Adrenal gland (tissue), 5 donors: ENCODE results near the gene ZNF586.

ENCODE experiments used
- CTCF ChIP-seq, 6 experiments: fragments of 450-650 bp in 4 of 6; fragments of 200-600 bp in 2 of 6; sonication (generic) in 1 of 6; IDR thresholded peaks; 1 replicate in 5 of 6; 2 replicates in 1 of 6; pipeline versions ENCODE4 v1.5.1 to v1.8.0; 2016 to 2021; ENCODE audit warnings: antibody characterized with exemption in 6 of 6, mild to moderate bottlenecking in 2 of 6, moderate library complexity in 1 of 6
- POLR2A ChIP-seq, 2 donors: fragments of 450-650 bp; IDR thresholded peaks; one replicate each; pipeline ENCODE4 v1.6.1; 2017; ENCODE audit warnings: antibody characterized with exemption in 2 of 2, mild to moderate bottlenecking in 2 of 2, moderate library complexity in 1 of 2
- donor health status: DM: no; HTN: no; CAD: no.

DNA sequence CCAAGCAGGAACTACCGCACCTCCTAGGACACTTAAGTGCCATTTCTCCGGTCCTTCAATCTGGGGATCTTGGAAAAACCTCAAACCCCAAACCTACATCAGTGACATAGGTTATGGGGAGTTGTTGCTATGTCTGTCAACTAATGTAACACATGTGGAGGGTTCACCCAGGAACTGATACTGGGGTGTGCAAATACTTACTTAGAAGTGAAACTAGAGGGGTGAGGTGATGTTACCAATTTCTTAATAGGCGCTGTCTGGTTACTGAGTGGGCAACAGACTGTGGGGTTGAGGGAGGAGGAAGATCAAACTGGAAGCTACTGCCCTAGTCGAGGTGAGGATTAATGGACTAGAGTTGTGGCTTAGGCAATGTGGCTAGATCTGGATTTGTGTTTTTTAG is 1.9 kb downstream of the ZNF586 start:
- TF ChIP-seq CTCF (IDR thresholded peaks at IDR 0.05) = no peak
- no peak for TF ChIP-seq POLR2A (IDR thresholded peaks at IDR 0.05)
